ENCODE measurements around the gene GSTM3.
"Not testable (repeated sequence)": the region's sequence is repeated elsewhere in the genome, so short reads cannot be mapped to it uniquely, and the experiment has no call there.

GSTM3 gene

GRCh38 chr1:109754738-109755137 is 13.9 kb upstream of the GSTM3 start:
- no peaks in the 10 kb centered on the region for H3K9me3 ChIP-seq
- TF ChIP-seq Cebpa-rat (IDR thresholded peaks at IDR 0.05), result no peak

GRCh38 chr1:109751531-109752260 is 10.9 kb upstream of the GSTM3 start:
- Histone ChIP-seq H3K4me3 (no peak overlapping the region), H4K20me1 (no peaks in the 10 kb centered on the region), H3K9me3 (no peaks in the 10 kb centered on the region), H3K27me3 (no peaks in the 10 kb centered on the region), H3K36me3 (no peaks in the 10 kb centered on the region), H3K4me1 (no peaks in the 10 kb centered on the region), H3K4me2 (no peak overlapping the region), H3K9ac (no peak overlapping the region), H3K27ac (no peak overlapping the region)
- no peak for TF ChIP-seq Cebpa-rat (IDR thresholded peaks at IDR 0.05)

More at GRCh38 chr1:109754738-109755137, 13.9 kb upstream of the GSTM3 start:
- Histone ChIP-seq H3K4me1 (no peaks in the 10 kb centered on the region), H3K36me3 (no peaks in the 10 kb centered on the region), H3K9ac (no peak overlapping the region), H3K27me3 (no peaks in the 10 kb centered on the region), H4K20me1 (no peaks in the 10 kb centered on the region), H3K27ac (no peak overlapping the region), H3K4me2 (no peak overlapping the region), H3K4me3 (no peak overlapping the region)

- Histone ChIP-seq H3K27me3 (no peaks in the 10 kb centered on the region), H3K4me2 (no peak overlapping the region), H3K9me3 (no peaks in the 10 kb centered on the region), H3K9ac (no peak overlapping the region), H3K27ac (no peak overlapping the region), H3K36me3 (no peaks in the 10 kb centered on the region), H3K4me1 (no peaks in the 10 kb centered on the region), H4K20me1 (no peaks in the 10 kb centered on the region), H3K4me3 (no peak overlapping the region)
- no peak for TF ChIP-seq Cebpa-rat (IDR thresholded peaks at IDR 0.05)
These were observed 10.1 kb upstream of the GSTM3 start for GRCh38 chr1:109750920-109751319.

- H3K9me3 ChIP-seq, result no peaks in the 10 kb centered on the region
- TF ChIP-seq Cebpa-rat (IDR thresholded peaks at IDR 0.05), result no peak
These were observed 9.5 kb upstream of the GSTM3 start for GRCh38 chr1:109750241-109750882.

GRCh38 chr1:109749221-109749620 is 8.4 kb upstream of the GSTM3 start:
- no peaks in the 10 kb centered on the region for H3K9me3 ChIP-seq
- H3K4me3 ChIP-seq, result no peak overlapping the region
- H4K20me1 ChIP-seq, result no peaks in the 10 kb centered on the region
- H3K9ac ChIP-seq, result no peak overlapping the region
- H3K4me2 ChIP-seq, result no peak overlapping the region
- H3K4me1 ChIP-seq, result no peaks in the 10 kb centered on the region
- H3K36me3 ChIP-seq, result no peaks in the 10 kb centered on the region
- no peak for TF ChIP-seq Cebpa-rat (IDR thresholded peaks at IDR 0.05)
- no peak overlapping the region for H3K27ac ChIP-seq
- H3K27me3 ChIP-seq, result no peaks in the 10 kb centered on the region

More at GRCh38 chr1:109750241-109750882, 9.5 kb upstream of the GSTM3 start:
- no peak overlapping the region for H3K9ac ChIP-seq
- H3K27ac ChIP-seq, result no peak overlapping the region
- no peak overlapping the region for H3K4me3 ChIP-seq
- no peaks in the 10 kb centered on the region for H4K20me1 ChIP-seq
- no peak overlapping the region for H3K4me2 ChIP-seq
- H3K36me3 ChIP-seq, result no peaks in the 10 kb centered on the region
- H3K4me1 ChIP-seq, result no peaks in the 10 kb centered on the region
- no peaks in the 10 kb centered on the region for H3K27me3 ChIP-seq

- H3K4me2 ChIP-seq, result not testable (repeated sequence)
These were observed 7.5 kb upstream of the GSTM3 start for GRCh38 chr1:109748311-109748710.

GRCh38 chr1:109739738-109740614 is 862 bp downstream of the GSTM3 start:
- H3K4me1 ChIP-seq, result no peaks in the 10 kb centered on the region
- H3K9ac ChIP-seq, result no peak overlapping the region
- no peak overlapping the region for H3K27ac ChIP-seq
- no peak overlapping the region for H3K4me2 ChIP-seq
- no peaks in the 10 kb centered on the region for H4K20me1 ChIP-seq
- no peak for TF ChIP-seq Cebpa-rat (IDR thresholded peaks at IDR 0.05)
- H3K27me3 ChIP-seq, result peaks cover 31% of the 10 kb centered on the region
- H3K9me3 ChIP-seq, result peaks cover 20% of the 10 kb centered on the region
- H3K4me3 ChIP-seq, result no peak overlapping the region
- no peaks in the 10 kb centered on the region for H3K36me3 ChIP-seq

More at GRCh38 chr1:109748311-109748710, 7.5 kb upstream of the GSTM3 start:
- H3K36me3 ChIP-seq, H3K4me1 ChIP-seq, H3K27me3 ChIP-seq, H3K9ac ChIP-seq, H3K27ac ChIP-seq, H4K20me1 ChIP-seq, H3K4me3 ChIP-seq, H3K9me3 ChIP-seq: not testable (repeated sequence)

GRCh38 chr1:109733236-109733870 is 7.5 kb downstream of the GSTM3 start:
- Histone ChIP-seq H3K4me2 (no peak overlapping the region), H3K4me1 (no peaks in the 10 kb centered on the region), H3K27me3 (no peaks in the 10 kb centered on the region), H4K20me1 (no peaks in the 10 kb centered on the region), H3K27ac (no peak overlapping the region), H3K9ac (no peak overlapping the region), H3K9me3 (no peaks in the 10 kb centered on the region), H3K36me3 (no peaks in the 10 kb centered on the region), H3K4me3 (no peak overlapping the region)
- TF ChIP-seq Cebpa-rat (IDR thresholded peaks at IDR 0.05), result no peak

- H3K9me3 ChIP-seq, result no peaks in the 10 kb centered on the region
- H3K9ac ChIP-seq, result no peak overlapping the region
- H3K27me3 ChIP-seq, result no peaks in the 10 kb centered on the region
- no peak overlapping the region for H3K4me3 ChIP-seq
- H3K36me3 ChIP-seq, result no peaks in the 10 kb centered on the region
- no peaks in the 10 kb centered on the region for H3K4me1 ChIP-seq
- no peak for TF ChIP-seq Cebpa-rat (IDR thresholded peaks at IDR 0.05)
- no peaks in the 10 kb centered on the region for H4K20me1 ChIP-seq
- no peak overlapping the region for H3K27ac ChIP-seq
- no peak overlapping the region for H3K4me2 ChIP-seq
These were observed 8.4 kb downstream of the GSTM3 start for GRCh38 chr1:109732390-109732881.
